GM12874 (cell line): ENCODE results near the gene ING1.

ENCODE experiments used
- TF ChIP-seq, protein P1 (sequence below): IDR thresholded peaks from 2 replicates; pipeline ENCODE4 v1.5.1; 2011; ENCODE audit warnings: low read depth, mild to moderate bottlenecking, control low read depth, low read length, moderate library complexity; ENCODE audit not compliant: insufficient read depth

Gene ING1

DNA sequence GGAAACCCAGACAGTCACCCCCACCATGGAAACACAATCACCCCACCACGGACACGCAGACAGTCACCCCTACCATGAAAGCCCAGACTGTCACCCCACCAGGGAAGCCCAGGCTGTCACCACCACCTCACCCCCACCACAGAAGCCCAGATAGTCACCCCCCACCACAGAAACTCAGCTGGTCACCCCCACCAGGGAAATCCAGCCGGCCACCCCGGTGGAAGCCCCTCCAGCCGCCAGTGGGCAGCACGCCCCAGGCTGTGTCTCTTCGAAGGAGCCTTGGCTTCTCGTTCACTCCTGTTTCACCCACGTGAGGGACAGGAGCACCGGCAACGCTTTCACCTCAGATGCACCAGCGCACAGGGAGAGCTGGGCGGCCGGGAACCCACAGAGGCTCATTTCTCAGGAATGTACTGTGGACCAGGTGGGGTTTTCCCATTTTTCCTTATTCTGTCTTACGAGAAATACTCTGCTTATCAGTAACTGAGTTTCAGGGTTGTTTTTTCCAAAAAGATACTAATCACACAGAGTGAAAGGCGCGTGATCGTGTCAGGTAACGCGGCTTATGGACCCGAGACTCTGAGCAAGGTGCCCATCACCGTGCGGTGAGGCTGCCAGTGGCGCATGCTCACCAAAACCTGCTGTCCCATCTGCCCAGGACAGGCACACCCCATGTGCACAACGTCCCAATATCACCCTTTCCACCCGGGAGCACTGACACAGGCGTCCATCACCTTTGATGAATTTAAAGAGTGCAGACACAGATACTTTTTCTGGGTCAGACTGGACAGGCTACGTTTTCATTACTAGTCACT, 35.6 kb upstream of the ING1 start:
- TF ChIP-seq, protein P1, sequence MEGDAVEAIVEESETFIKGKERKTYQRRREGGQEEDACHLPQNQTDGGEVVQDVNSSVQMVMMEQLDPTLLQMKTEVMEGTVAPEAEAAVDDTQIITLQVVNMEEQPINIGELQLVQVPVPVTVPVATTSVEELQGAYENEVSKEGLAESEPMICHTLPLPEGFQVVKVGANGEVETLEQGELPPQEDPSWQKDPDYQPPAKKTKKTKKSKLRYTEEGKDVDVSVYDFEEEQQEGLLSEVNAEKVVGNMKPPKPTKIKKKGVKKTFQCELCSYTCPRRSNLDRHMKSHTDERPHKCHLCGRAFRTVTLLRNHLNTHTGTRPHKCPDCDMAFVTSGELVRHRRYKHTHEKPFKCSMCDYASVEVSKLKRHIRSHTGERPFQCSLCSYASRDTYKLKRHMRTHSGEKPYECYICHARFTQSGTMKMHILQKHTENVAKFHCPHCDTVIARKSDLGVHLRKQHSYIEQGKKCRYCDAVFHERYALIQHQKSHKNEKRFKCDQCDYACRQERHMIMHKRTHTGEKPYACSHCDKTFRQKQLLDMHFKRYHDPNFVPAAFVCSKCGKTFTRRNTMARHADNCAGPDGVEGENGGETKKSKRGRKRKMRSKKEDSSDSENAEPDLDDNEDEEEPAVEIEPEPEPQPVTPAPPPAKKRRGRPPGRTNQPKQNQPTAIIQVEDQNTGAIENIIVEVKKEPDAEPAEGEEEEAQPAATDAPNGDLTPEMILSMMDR, result no peak

DNA sequence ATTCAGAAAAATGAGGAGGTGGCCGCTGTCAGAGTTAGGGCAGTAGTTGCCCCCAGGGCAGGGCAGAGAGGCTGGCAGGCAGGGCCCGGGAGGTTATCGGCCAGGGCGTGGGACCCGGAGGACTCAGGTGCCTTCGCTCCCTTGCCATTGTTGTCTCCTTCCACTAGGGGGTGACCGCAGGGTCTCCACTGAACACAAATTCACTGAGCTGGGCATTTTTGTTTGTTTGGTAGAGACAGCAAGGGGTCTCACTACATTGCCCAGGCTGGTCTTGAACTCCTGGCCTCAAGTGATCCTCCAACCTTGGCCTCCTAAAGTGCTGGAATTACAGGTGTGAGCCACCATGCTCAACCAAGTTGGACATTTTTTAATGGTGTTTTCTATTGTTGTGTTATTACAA, 32.6 kb upstream of the ING1 start:
- TF ChIP-seq, protein P1, result peak; percentile 59

DNA sequence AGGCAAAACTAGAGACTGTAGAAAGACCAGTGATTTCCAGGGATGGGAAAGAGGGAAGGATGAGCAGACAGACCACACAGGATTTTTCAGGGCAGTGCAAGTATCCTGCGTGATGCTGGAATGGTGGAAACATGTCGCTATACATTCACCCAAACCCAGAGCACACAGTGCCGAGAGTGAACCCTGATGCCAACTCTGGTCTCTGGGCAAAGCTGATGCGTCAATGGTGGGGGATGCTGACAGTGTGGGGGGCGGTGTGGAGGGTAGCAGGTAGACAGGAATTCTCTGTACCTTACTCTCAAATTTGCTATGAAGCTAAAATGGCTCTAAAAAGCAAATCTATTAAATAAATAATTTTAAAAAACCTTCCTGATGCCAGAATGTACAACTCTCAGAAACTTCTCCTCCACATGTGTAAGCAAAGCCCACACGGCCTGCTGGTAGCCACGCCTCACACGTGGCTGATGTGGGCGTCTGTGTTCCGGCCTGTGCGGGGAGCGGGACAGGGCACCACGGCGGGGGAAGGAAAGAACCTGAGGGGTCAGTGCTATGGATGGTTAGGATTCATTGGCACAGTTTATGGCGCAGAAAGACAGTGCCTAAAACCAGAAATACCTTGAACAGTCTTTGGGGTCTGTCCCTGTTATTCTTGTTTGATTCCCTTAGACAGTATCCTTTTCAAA, 31.5 kb upstream of the ING1 start:
- TF ChIP-seq, protein P1, result no peak

DNA sequence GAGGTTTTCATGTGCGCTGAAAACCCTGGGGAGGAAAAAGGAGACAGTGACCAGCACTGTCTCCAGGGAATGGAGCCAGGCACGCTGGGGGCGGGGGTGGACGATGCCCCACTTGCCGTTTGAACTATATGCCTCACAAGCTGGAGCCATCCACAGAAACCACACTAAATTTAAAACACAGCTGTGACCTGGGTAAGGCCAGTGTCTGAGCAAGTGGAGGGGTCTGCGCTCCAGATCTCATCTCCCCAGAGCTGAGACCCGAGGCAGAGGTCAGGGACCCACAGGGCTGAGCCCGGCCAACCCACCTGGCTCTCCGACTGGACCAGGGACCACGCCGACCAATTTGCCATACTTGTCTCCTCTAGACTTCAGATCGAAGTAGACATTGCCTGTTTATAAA, 30.8 kb upstream of the ING1 start:
- TF ChIP-seq, protein P1, result no peak

DNA sequence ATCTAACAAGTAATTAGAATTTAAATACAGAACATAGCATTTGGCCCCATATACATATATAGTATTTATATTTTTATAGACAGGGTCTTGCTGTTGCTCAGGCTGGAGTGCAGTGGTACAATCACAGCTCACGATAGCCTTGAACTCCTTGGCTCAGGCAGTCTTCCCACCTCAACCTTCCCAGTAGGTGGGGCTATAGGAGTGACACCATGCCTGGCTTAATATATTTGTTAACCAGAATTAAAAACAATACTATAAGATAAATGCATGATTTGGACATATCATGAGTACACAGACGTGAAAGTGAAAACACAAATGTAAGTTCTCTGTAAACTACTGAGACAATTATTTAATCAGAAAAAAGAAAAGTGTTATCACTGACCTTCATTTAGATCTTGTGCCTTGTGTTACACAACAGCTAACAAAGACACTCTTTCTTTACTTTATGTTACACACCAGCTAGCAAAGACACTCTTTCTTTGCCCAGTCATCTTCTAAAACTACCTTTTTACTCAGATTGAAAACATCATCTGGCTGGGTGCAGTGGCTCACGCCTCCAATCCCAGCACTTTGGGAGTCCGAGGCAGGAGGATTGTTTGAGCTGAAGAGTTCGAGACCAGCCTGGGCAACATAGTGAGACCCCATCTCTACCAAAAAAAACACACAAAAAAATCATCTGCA, 30.2 kb upstream of the ING1 start:
- TF ChIP-seq, protein P1, result no peak

DNA sequence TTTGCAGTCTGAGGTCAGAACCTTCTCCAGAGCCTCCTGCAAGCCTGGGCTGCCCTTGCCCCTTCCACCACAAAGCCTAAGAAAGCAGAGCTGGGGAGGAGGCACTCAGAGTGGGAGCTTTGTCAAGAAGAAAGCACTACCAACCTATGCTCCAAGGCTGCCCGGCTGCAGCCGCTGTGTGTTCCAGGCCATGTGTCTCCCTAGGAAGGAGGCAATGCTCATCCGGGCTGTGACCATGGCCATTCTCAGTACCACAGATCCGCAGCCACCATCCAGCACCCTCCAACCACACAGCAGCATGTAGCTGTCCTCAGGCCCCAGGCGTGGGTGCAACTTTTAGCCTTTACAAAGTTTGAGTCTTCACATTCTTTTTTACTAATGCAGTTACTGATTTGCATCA, 29.6 kb upstream of the ING1 start:
- TF ChIP-seq, protein P1, result no peak

DNA sequence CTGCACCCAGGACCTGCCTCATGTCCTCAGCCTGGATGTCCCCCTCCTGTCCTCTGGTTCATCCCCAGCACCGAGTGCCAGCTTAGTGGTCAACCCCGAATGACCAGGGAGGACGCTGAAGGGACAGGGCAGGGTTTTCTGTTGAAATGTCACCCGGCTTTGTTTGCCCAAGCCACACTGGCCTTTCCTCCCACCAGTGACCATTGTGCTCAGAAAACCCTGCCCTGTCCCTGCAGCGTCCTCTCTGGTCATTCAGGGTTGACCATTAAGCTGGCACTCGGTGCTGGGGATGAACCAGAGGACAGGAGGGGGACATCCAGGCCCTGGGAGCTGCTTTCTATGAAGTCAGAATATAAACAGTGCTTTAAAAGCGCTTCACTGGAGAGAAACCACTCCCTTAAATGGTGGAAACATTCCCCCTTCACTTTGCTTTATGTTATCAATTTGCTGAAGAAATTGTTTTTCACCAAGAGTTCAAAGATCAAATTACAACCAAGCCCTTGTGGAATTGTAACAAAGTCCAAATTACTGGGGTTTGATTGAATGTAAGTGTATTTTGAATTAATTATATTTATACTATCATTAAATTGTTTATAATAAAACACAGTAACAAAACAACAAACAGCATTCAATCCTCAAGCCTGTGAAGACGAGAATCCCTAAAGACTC, 29.0 kb upstream of the ING1 start:
- TF ChIP-seq, protein P1, result no peak
